Ecto neural progenitor cell (in vitro differentiated cells): ENCODE results near the gene PA2G4.
"Not testable (repeated sequence)": the region's sequence is repeated elsewhere in the genome, so short reads cannot be mapped to it uniquely, and the experiment has no call there.

Experiments used
- DNase-seq: peaks from one replicate; pipeline ENCODE4 v3.0.0-alpha.2; 2018; ENCODE audit warnings: low spot score

Gene PA2G4

DNA sequence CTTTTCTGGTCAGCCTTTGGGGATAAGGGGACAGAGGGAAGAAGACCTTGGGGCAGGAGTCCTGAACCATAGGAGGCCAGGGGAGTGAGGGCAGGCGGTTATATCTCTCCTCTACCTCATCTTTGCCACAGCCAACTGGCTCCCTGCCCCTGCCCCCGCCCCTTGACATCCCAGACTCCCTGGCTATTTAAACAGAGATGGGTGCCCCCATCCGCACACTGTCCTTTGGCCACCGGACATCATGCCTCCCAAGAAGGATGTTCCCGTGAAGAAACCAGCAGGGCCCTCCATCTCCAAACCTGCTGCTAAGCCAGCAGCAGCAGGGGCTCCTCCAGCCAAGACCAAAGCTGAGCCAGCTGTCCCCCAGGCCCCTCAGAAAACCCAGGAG is 49.3 kb downstream of the PA2G4 start:
- no peak for DNase-seq

DNA sequence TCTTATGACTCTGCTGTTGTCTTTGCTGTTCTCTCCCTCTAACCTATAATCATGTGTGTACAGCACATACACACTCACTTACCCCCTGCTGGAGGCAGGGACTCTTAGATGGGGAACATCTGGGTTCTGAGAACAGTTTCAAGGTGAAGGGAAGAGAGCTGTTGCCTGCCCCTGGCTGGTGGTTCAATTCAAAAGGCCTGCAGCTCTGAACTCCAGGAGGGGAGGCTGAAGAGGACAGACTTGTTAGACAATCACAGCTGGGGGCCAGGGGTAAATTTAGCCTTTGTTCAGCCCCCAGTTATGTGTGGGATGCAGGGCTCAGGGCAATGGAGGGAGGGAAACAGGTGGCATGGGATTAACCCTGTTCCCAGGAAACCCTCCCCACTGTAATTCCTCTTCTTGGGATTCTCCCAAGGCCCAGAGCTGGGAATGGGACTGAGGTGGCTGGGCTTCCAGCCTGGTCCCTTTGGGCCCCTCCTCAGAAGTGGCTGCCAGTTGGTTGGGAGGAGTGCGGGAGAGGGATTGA is 50.0 kb downstream of the PA2G4 start:
- DNase-seq, result no peak

DNA sequence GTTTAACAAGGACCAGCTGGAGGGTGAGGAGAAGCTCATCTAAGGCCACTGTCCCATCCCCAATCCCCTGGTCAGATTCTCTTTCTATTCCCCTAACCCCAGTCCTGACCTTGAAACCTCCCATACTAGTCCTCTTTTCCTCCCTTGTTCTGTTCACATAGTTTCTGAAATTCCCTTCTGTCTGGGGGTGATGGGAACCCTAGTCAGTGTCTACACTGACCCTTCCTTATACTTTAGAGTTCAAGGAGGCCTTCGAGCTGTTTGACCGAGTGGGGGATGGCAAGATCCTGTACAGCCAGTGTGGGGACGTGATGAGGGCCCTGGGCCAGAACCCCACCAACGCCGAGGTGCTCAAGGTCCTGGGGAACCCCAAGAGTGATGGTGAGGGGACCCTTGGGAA is 50.5 kb downstream of the PA2G4 start:
- DNase-seq, result no peak

DNA sequence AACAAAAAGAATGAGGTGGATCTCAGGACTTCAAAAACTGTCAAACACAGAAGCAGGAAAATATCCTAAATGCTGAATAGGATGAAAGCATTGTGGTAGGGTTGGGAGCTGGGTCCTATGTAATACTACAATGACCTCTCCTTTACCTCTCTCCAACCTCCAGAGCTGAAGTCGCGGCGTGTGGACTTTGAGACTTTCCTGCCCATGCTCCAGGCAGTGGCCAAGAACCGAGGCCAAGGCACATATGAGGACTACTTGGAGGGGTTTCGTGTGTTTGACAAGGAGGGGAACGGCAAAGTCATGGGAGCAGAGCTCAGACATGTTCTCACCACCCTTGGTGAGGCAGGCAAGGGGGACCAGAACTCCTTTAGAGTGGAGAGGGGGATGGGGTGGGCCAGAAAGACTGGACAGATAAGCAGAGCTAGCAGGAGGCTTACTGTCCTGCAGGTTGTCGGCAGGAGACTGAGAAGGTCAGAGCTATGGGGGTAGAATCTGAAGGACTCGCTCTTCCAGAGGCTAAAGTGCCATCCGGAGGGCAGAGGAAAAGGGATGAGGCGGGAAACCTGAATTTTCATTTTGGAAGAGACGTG is 51.0 kb downstream of the PA2G4 start:
- no peak for DNase-seq

DNA sequence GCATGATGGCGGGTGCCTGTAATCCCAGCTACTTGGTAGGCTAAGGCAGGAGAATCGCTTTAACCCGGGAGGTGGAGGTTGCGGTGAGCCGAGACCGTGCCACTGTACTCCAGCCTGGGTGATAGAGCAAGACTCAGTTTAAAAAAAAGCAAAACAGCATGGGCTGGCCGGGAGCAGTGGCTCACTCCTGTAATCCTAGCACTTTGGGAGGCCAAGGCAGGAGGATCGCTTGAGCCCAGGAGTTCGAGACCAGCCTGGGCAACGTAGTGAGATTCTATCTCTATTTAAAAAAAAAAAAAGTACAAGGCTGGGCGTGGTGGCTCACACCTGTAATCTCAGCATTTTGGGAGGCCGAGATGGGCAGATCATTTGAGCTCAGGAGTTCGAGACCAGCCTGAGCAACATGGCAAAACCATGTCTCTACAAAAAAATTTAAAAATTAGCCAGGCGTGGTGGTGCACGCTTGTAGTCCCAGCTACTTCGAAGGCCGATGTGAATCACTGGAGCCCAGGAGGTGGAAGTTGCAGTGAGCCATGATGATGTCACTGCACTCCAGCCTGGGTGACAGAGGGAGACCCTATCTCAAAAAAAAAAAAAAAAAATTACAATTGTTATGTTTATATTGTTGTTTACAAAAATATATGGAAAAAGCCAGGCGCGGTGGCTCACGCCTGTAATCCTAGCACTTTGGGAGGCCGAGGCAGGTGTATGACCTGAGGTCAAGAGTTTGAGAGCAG is 52.3 kb downstream of the PA2G4 start:
- not testable (repeated sequence) for DNase-seq

DNA sequence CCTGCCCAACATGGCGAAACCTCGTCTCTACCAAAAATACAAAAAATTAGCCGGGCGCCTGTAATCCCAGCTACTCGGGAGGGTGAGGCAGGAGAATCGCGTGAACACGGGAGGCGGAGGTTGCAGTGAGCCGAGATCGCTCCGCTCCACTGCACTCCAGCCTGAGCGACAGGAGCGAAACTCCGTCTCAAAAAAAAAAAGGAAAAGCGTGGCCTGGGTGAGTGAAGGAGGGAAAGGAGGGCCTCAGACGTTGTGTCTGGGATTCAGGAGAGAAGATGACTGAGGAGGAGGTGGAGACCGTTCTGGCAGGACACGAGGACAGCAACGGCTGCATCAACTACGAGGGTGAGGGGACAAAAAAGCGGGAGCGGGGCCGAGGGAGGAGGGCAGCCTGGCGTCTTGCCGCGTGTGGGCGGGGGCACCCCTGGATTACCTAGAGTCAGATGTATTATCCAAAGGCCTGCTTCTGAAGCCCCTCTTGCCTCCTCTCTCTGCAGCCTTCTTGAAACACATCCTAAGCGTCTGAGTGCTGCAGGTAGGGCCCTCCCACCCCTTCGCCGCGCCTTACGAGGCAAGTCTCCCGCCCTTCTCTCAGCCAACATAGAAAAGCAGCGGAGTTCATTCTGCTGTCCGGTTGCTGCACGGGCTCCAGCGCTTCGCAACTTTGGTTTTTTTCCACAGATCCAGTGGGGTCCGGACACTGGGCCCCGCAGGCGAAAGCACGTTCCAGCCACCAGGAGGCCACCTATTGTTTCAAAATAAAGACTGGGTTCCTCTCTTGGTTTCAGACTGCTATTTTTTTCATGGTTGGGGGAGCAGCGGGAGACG is 53.1 kb downstream of the PA2G4 start:
- DNase-seq, result peak; percentile 90

DNA sequence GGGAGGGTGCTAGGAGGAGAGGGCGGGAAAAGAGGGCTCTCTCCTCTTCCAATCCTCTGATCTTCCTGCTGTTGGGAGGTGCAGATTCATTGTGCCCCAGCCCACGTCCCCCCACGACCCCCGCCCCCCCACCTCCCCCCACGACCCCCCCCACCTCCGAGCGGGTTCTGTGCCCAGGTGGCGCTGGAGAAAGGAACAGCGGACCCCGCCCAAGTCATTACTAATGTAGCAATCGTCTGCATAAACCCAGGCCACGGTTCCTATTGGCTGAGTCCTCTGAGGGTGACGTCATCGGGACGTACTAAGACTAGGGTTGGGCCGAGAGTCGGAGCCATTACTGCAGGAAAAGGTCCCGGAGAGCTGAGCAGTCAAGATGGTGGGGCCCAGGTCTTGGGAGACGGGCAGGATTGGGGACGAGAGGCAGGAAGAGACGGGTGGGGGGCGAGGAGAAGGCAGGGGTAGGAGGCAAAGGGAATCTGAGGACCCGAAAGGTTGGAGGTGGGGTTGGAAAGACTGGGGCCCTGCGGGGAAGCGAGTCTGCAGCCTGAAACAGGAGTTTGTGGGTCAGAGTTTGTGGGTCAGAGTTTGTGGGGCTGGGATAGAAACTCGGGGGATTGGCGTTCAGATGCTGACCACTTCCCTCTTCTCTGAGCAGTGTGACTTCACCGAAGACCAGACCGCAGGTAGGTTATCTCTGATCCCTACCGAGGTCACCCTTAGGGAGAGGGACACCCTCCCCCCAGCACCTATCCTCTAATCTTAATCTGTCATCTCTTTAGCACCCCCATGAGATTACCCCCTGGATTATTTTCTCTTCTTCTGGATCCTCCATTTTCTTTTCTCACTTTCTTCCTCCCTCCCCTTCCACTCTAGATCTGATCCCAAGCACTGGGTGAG is 53.9 kb downstream of the PA2G4 start, which contains the start of gene MYL6:
Gene MYL6, plus strand, starts transcription at position 331 of the 897 bp plus-strand sequence. Its CDS starts 43 bp downstream, at position 374.
- DNase-seq, result peak; percentile 97

DNA sequence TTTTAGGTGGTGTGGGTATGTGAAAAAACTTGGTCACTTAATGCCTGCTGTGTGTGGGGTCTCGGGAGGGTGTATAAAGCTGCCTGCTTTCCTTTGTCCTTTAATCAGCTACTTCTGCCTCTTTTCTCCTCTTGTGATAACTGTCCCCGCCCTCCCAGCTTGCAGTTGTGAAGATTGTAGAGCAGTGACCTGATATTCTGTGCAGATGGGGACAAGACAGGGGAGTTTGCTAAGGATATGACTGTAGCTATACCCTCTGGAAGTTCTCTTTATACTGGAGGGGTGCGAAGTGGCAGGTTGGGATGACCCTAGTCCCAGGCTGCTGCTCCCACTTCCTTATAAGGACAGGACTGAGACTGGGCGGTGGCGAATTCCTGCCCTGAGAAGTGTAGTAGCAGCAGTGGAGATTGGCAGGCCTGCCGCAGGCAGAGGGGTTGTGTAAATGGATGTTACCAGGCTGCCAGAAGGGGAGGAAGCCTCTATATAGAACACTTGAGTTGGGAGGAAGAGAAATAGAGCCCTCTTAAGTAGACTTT is 54.6 kb downstream of the PA2G4 start:
- peak; percentile 78 for DNase-seq

DNA sequence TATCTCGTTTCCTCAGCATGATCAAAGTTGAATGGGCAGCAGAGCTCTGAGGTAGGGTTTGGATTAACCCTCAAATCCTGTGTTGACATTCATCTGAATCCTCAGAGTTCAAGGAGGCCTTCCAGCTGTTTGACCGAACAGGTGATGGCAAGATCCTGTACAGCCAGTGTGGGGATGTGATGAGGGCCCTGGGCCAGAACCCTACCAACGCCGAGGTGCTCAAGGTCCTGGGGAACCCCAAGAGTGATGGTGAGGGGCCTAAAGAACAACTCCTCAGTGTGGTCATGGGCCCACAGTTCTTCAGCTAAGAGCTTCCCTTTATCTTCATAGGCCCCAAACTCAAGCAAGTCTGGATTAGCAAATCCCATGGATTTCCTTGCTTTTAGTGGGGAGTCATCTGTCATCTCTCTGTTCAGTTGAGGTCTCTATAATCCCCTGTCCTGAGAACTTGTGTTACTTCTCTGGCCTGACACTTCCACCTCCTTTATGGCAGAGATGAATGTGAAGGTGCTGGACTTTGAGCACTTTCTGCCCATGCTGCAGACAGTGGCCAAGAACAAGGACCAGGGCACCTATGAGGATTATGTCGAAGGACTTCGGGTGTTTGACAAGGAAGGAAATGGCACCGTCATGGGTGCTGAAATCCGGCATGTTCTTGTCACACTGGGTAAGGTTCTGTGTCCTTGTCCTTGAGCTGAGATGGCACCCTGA is 55.3 kb downstream of the PA2G4 start:
- no peak for DNase-seq

DNA sequence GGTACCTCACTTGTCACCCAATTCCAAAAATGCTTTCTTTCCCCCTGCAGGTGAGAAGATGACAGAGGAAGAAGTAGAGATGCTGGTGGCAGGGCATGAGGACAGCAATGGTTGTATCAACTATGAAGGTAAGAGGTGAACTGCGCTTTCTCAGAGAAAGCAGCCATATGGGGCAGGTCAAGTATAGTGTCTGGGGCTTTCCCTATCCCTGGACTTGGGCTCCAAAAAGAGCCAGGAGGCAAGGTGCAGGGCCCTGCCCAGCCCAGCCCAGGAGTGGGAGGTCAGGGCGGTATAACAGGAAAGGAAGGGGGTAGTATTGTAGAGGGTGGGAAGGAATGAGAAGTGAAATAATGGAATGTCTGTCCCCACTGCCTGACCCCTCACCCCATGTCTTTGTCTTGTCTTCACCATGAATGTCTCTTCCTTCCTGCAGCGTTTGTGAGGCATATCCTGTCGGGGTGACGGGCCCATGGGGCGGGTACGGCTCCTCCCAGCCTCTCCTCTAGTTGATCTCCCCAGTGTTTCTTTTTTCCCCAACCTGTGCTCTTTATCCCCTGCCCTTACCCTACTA is 55.9 kb downstream of the PA2G4 start:
- no peak for DNase-seq

DNA sequence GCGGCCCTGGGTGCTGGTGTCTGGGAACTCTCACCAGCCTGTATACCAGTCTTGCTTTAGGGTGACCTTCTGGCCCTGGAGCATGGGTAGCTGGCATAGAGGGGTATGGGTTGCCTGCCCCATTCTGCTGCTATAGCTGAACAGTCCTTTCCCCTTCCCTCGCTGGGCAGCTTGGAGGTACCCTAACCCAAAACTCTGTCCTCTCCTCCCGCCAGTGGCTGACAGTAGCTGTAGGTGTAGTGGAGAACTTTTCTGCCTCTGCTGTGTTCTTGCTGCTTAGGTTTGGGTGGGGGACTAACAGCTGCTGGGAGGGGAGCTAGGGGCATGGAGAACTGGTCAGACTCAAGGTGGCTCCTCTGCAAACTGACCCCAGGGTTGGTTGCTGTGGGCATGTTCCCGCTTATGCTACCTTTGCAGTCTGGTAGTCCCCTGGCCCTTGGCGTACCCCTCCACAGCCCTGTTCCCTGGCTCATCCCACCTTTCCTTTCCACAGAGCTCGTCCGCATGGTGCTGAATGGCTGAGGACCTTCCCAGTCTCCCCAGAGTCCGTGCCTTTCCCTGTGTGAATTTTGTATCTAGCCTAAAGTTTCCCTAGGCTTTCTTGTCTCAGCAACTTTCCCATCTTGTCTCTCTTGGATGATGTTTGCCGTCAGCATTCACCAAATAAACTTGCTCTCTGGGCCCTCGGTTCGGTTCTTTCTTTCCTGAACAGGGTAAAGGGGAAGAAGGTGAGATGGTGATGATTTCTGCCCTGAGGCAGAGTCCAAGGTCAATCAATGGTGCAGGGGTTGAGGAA is 56.7 kb downstream of the PA2G4 start:
- no peak for DNase-seq

DNA sequence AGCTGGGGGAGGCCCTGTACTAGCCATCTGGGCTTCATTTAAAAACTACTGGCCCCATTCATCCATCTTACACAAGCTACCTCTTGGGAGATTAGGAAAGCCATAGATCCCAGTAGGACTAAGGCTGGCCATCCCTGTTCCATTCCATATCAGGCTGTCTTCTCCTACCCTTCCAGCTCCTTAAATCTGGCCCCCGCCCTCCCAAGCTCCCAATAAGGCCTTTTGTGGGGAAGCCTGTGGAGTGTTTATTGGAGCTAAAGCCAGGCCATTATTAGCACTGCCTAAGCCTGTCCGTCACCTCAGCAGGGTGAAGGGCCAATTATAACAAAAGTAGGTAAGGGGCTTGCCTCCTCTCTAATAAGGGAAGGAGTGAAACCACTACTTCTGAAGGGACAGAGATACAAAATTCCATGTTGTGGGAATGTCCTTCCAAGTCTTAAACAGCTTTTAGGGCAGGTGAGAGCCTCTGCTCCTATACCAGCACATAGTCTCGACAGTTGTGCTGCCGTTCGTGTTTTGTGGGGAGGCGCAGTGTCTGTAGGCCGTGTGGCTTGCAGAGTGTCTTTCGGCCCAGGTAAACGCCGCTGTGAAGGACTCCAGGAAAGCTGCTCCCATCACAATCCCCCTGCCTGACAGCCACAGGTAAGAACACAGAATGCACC is 57.5 kb downstream of the PA2G4 start:
- DNase-seq, result no peak

DNA sequence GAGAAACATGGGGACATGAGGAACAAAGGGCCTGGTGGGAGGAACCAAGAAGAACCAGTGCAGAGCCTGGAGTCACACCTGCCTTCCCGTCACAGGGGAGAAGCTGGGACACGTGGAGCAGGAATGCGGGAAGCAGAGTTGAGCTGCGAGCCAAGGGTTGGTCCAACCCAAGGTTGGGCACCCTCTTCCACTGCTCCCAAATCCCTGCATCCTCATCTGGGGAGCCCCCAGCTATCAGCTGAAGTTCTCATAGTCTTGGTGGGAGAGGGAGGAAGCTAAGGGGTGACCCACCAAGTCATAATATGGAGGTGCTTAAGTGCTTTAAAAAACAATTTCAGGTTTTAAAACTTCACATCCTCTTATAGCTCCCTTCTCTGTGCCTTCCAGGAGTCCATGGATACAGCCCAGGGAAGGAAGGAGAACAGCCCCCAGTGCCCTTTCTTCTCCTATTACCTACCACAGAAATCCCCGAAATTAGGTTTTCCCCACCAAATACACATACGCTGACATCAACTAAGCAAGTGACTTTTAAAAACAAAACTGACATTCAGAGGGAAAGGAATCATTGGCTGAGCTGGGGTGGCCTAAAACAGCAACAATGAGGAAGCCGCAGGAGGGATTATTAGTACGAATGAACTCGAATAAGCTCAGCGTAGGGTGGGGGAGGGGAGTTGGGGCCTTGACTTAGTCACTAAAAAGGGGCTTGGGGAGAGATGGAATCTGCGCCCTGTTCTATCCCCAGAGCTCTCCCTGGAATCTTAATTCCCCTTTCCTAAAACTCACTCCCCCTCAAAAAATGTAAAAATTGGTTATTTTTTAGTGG is 58.3 kb downstream of the PA2G4 start:
- no peak for DNase-seq
